Left renal pelvis (tissue), 4 donors: Measurements from ENCODE around the gene SEC61A1. TPM values are rescaled to one million over a fixed set of nuclear protein-coding genes. Genes with fewer than 3 reads are reported as not detected.

Source experiments
- DNase-seq, 4 donors: peaks; one replicate each; pipeline ENCODE4 v3.0.0-alpha.2; 2013; ENCODE audit warnings: low read depth in 4 of 4, low spot score in 3 of 4
- polyA plus RNA-seq, 4 donors: library from polyadenylated mRNA; unstranded; fragments of 120-200 nt; gene quantifications; one replicate each; pipeline ENCODE4 v1.2.1, GENCODE V29; 2013; ENCODE audit not compliant: insufficient read length in 4 of 4

Gene SEC61A1
- polyA plus RNA-seq, 4 donors = 161 to 194 (median 167) TPM

- DNase-seq = no peak
Measured at GRCh38 chr3:128054367-128054766, 2.1 kb downstream of the SEC61A1 start.

- DNase-seq = no peak
Measured at GRCh38 chr3:128056258-128056657, 4.0 kb downstream of the SEC61A1 start.

DNA sequence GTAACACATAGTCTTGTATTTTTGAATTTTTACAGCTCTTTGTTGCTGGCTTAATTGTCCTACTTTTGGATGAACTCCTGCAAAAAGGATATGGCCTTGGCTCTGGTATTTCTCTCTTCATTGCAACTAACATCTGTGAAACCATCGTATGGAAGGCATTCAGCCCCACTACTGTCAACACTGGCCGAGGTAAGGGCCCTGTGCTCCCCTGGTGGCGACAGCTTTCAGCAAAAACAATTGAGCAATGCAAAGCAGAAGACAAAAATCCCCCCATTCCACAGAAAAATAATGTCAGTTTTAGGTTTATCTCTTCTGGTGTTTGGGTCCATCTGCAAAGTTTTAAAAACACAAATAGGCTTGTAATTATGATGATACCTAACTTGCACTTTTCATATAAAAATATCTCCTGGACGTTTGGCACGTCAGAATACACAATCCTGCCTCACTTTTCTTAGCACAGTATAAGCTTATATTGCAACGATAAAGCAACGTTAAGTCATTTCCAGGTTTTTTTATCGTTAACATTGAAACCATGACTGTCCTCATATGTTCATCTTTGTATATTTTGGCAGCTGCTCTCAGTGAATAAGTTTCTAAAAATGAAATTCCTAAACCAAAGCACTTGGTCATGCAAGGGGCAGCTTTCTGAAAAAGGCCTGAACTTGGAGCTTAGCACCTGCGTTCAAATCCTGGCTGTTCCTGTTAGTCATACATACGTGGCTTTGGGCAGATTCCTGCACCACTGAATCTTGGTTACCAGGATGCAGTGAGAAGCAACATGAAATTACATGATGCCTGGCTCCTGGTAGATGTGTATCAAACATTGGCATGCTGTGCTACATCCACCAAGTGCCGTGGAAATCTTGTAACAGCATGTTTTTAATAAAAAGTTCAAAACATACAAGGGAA lies 8.5 kb downstream of the SEC61A1 start:
- no peak for DNase-seq

DNA sequence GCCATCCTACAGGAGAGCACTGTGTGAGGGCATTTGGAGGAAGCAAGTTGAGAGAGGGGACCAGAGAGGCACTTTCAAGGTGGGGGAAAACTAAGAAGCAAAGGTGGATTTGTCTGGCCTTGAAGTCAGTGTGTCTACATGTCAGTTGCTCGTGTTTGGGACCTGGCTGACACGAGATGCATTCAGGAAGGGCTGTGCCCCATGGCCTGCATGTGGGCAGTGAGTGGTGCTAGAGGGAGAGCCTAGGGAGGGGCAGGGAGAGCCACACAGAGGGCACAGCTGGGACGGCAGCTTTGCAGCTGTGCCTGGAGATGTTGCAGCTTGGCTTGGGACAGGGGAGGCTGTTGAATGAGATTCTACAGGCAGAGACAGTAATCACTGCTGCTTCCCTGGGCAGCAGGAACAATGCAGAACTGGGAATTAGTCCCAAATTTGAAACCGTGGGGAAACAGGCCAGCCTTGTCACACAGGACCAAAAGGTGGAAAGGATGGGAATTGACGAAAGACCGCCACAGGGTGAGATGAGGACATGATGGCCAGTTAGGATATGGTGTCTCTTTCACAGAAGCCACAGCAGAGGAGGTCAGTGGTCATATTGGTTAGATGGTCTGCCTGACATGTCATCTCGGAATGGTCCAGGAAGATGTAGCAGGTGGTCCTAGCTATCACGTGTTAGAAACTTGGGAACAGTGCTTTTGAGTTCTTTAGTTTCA lies 10.0 kb downstream of the SEC61A1 start:
- DNase-seq = no peak

DNA sequence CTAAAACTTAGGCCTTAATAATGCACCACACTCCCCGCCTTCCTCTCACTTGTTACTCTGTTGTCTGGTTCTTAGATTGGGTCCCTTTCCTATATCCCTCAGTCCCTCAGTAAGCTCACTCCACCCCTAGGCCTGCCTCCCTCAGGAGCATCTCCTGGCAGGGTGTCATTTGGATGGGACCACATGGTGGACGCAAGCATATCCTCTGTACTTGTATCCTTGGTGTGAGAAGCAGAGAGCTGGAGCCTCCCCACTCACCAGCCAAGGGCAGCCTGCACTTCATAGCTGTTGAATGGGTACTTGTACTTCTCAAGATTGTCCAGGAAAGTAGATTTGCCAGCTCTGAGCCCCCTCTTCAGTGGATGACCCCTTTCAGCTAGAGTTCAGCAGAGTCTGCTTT lies 11.6 kb downstream of the SEC61A1 start:
- DNase-seq = no peak

- DNase-seq = no peak
Measured at GRCh38 chr3:128064962-128065361, 12.7 kb downstream of the SEC61A1 start.

- DNase-seq = no peak
Measured at GRCh38 chr3:128066114-128066513, 13.9 kb downstream of the SEC61A1 start.

DNA sequence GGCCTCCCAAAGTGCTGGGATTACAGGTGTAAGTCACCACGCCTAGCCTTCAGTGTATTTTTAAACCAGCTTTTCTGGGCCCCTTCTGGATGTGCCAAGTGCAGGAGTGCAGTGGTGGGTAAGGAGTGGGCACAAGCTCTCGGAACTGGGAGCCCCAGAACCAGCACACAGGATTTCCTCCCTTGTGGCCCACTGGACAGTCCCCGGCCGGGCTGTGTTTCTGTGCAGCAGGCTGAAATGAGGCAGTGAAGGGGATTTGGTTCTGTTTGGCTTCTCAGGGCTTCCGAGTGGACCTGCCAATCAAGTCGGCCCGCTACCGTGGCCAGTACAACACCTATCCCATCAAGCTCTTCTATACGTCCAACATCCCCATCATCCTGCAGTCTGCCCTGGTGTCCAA lies 14.4 kb downstream of the SEC61A1 start:
- no peak for DNase-seq

- no peak for DNase-seq
Measured at GRCh38 chr3:128067489-128067888, 15.3 kb downstream of the SEC61A1 start.

DNA sequence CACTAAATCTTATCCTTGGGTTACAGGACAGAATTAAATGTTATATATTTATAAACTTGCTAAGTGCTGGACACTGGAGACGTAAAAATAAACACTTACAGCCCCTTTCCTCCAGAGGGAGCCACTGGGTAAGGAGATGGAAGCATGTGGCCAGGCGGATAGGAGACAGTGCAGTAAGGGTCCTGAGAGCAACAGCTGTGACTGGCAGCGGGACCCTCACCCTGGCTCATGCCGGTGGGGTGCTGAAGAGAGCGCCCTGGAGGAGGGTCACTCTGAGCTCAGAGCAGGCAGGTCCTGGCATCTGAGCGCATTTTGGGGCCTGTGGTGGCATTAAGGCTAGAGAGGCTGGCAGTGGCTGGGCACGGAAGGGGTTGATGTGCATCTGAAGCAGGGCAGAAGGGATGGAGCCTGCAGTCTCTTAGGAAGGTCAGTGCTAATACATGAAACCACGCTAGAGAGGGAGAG lies 16.0 kb downstream of the SEC61A1 start:
- DNase-seq = no peak

GRCh38 chr3:128069271-128069670 lies 17.0 kb downstream of the SEC61A1 start:
- DNase-seq = no peak

- DNase-seq = no peak
Measured at GRCh38 chr3:128070898-128071591, 18.8 kb downstream of the SEC61A1 start.

DNA sequence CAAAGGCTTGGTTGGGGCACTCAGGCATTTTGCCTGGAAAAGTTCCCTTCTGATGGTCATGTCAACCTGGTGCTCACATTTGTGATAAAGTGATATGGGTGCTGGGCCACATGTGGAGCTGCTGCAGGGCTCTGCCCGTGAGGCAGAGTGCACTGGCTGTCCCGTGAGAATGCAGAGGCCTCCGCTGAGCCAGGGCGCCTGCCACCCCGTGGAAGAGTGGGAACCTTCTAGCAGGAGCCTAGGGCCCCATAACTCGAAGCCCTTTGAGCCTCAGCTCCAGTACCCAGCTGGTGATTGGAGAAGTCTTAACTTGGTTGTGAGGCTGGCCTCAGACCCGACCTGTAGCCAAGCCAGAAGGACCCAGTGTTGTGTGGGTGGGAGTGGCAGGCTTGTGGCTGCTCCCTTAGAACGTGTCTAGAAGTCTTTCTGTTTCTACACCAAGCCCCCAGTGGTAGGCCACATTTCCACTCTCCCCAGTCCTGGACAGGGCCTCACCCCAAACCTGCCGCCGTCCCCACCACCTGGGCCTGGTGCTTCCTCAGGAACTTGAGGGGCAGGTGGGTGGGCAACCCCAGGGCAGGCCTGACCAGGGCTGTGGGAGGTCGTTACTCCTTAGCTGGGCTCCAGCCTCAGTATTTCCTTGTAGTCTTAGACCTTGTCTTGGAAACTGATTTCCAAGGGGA lies 19.7 kb downstream of the SEC61A1 start:
- DNase-seq = no peak

GRCh38 chr3:128072454-128073184 lies 20.4 kb downstream of the SEC61A1 start:
- DNase-seq = no peak

DNA sequence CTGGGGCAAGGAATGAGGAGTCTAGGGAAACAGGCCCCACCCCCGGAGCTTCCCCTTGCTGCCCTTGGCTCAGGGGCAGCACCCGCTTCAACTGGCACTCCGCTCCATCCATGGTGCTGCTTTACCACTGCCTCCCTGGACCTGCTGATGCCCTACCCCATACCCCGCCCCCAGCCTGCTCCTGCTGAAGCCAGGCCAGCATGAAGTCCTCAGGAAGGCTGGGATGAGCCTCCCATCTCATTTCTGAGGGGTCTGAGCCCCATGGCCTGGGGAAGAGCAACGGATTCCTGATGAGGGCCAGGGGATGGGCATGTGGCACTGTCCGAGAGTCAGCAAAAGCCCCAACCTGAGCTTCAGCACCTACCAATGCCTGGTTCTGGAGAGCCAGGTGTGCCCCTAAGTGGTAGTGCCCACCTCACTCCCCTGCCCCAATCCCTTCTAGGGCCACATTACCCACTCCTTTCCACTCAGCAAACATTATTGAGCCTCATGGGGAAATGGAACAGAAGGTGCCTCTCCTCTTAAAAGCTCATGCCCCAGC lies 21.0 kb downstream of the SEC61A1 start:
- DNase-seq = no peak

- no peak for DNase-seq
Measured at GRCh38 chr3:128073807-128074206, 21.6 kb downstream of the SEC61A1 start.

DNA sequence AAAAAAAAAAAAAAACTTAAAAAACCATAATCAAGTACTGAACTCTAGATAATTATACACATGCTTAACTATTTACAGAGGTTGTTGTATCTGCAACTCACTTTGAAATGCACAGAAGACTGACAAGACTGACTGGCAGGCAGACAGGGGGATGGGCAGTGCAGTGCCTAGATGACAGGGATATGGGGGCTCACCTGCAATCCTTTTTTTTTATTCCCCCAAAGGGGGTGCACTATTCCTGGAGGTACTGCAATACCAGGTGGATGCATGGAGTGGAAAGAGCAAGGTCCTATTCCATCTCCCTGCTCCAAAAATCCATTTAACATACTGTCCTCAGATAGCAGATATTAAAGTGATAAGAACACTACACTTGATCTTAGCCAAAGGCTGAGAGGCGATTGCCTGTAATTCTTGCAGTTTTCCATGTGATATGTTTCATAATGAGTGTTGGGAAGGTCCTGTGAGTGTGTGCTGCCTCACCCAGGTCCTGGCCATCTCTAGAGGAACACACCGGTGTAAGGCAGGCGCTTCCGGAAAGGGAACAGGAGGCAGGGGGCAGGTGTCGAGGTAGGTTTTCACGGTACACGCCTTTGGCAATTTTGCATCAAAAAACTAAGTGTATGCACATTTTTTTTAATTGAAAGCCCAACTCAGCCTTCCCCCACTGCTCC lies 22.7 kb downstream of the SEC61A1 start:
- no peak for DNase-seq

- peak; percentile 71 to 81 (median 72) for DNase-seq
Measured at GRCh38 chr3:128075522-128076482, 23.6 kb downstream of the SEC61A1 start.
